ENCODE measurements around the gene SCAND1. TPM values are rescaled to one million over a fixed set of nuclear protein-coding genes. Genes with fewer than 3 reads are reported as not detected.
"Not testable (repeated sequence)": the region's sequence is repeated elsewhere in the genome, so short reads cannot be mapped to it uniquely, and the experiment has no call there.

SCAND1 gene
- polyA plus RNA-seq (2013, experiment 1 of 2; ENCODE audit: insufficient read length) = 46.0 TPM
- polyA plus RNA-seq (2013, experiment 2 of 2; ENCODE audit: insufficient read length) = 45.6 TPM

- DNase-seq = peak; percentile 96
Measured at GRCh38 chr20:35954200-35954906, at the start of gene SCAND1. Gene SCAND1, minus strand, starts transcription at chr20:35954502. Its CDS starts 218 bp downstream, at chr20:35954284.

- no peak for DNase-seq
Measured at GRCh38 chr20:36004045-36004444, 49.7 kb upstream of the SCAND1 start.

- DNase-seq = no peak
Measured at GRCh38 chr20:36002855-36003254, 48.6 kb upstream of the SCAND1 start.

- DNase-seq = not testable (repeated sequence)
Measured at GRCh38 chr20:36001331-36001730, 47.0 kb upstream of the SCAND1 start.

GRCh38 chr20:35996492-35996891, 42.2 kb upstream of the SCAND1 start:
- DNase-seq = not testable (repeated sequence)

- peak; percentile 75 for DNase-seq
Measured at GRCh38 chr20:35994994-35995453, 40.7 kb upstream of the SCAND1 start.

GRCh38 chr20:35992713-35993335, 38.5 kb upstream of the SCAND1 start:
- peak; percentile 72 for DNase-seq

GRCh38 chr20:35991142-35991771, 37.0 kb upstream of the SCAND1 start:
- peak; percentile 32 for DNase-seq

- no peak for DNase-seq
Measured at GRCh38 chr20:35988910-35989463, 34.7 kb upstream of the SCAND1 start.

GRCh38 chr20:35985806-35986205, 31.5 kb upstream of the SCAND1 start:
- DNase-seq = no peak

- no peak for DNase-seq
Measured at GRCh38 chr20:35984382-35984781, 30.1 kb upstream of the SCAND1 start.

GRCh38 chr20:35981969-35982368, 27.7 kb upstream of the SCAND1 start:
- DNase-seq = no peak

GRCh38 chr20:35979544-35979943, 25.2 kb upstream of the SCAND1 start:
- DNase-seq = peak; percentile 22

- DNase-seq = peak; percentile 15
Measured at GRCh38 chr20:35978041-35978513, 23.8 kb upstream of the SCAND1 start.

- DNase-seq = no peak
Measured at GRCh38 chr20:35975576-35976373, 21.5 kb upstream of the SCAND1 start.

- no peak for DNase-seq
Measured at GRCh38 chr20:35974256-35974655, 20.0 kb upstream of the SCAND1 start.

- DNase-seq = no peak
Measured at GRCh38 chr20:35972462-35972861, 18.2 kb upstream of the SCAND1 start.

GRCh38 chr20:35971981-35972380, 17.7 kb upstream of the SCAND1 start:
- no peak for DNase-seq

- DNase-seq = no peak
Measured at GRCh38 chr20:35968930-35969329, 14.6 kb upstream of the SCAND1 start.

GRCh38 chr20:35967979-35968640, 13.8 kb upstream of the SCAND1 start, which contains the start of gene CNBD2:
Gene CNBD2, plus strand, starts transcription at chr20:35968590. Its CDS starts 173 bp downstream, at chr20:35968763.
- DNase-seq = no peak

GRCh38 chr20:35963878-35964277, 9.6 kb upstream of the SCAND1 start:
- DNase-seq = no peak

Measured in fibroblast of skin of scalp (primary cell).